ENCODE results near the gene POR.

DNA sequence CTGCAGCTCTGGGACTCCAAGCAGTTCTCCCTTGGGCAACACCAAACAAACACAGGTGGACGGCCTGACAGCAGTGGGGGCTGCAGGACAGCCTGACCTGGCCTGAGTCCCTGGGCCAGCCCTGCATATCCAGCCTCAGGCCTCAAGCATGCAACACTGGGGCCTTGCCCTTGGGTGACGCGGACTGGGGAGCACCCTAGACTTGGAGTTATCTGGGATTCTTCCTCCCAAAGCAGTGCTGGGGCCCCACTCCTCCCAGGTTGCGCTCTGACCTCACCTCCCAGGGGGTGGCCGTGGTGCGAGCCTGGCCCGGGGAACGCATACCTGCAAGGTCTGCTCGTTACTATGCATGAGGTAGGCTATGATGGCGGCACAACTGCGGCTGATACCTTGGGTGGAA is 85.6 kb downstream of the POR start:
- TF ChIP-seq, protein P1, sequence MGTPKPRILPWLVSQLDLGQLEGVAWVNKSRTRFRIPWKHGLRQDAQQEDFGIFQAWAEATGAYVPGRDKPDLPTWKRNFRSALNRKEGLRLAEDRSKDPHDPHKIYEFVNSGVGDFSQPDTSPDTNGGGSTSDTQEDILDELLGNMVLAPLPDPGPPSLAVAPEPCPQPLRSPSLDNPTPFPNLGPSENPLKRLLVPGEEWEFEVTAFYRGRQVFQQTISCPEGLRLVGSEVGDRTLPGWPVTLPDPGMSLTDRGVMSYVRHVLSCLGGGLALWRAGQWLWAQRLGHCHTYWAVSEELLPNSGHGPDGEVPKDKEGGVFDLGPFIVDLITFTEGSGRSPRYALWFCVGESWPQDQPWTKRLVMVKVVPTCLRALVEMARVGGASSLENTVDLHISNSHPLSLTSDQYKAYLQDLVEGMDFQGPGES (IDR thresholded peaks at IDR 0.05; ENCODE audit: low read depth, low read length): no peak
- TF ChIP-seq, protein P2, sequence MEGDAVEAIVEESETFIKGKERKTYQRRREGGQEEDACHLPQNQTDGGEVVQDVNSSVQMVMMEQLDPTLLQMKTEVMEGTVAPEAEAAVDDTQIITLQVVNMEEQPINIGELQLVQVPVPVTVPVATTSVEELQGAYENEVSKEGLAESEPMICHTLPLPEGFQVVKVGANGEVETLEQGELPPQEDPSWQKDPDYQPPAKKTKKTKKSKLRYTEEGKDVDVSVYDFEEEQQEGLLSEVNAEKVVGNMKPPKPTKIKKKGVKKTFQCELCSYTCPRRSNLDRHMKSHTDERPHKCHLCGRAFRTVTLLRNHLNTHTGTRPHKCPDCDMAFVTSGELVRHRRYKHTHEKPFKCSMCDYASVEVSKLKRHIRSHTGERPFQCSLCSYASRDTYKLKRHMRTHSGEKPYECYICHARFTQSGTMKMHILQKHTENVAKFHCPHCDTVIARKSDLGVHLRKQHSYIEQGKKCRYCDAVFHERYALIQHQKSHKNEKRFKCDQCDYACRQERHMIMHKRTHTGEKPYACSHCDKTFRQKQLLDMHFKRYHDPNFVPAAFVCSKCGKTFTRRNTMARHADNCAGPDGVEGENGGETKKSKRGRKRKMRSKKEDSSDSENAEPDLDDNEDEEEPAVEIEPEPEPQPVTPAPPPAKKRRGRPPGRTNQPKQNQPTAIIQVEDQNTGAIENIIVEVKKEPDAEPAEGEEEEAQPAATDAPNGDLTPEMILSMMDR (IDR thresholded peaks at IDR 0.05): no peak
- TF ChIP-seq TEAD4 (IDR thresholded peaks at IDR 0.05; ENCODE audit: borderline replicate concordance, insufficient read depth) (no peak), FOXJ3 (CRISPR knock-in tag; IDR thresholded peaks at IDR 0.05) (no peak), POLR2AphosphoS5 (IDR thresholded peaks at IDR 0.05; ENCODE audit: low read depth, low read length) (no peak), SIN3A (IDR thresholded peaks at IDR 0.05; ENCODE audit: borderline replicate concordance, low read depth, low read length) (no peak), GABPA (IDR thresholded peaks at IDR 0.05; ENCODE audit: low read depth) (no peak), EZH2phosphoT487 (IDR thresholded peaks at IDR 0.05; ENCODE audit: borderline replicate concordance, low read depth) (no peak)
- TF ChIP-seq, protein P3, sequence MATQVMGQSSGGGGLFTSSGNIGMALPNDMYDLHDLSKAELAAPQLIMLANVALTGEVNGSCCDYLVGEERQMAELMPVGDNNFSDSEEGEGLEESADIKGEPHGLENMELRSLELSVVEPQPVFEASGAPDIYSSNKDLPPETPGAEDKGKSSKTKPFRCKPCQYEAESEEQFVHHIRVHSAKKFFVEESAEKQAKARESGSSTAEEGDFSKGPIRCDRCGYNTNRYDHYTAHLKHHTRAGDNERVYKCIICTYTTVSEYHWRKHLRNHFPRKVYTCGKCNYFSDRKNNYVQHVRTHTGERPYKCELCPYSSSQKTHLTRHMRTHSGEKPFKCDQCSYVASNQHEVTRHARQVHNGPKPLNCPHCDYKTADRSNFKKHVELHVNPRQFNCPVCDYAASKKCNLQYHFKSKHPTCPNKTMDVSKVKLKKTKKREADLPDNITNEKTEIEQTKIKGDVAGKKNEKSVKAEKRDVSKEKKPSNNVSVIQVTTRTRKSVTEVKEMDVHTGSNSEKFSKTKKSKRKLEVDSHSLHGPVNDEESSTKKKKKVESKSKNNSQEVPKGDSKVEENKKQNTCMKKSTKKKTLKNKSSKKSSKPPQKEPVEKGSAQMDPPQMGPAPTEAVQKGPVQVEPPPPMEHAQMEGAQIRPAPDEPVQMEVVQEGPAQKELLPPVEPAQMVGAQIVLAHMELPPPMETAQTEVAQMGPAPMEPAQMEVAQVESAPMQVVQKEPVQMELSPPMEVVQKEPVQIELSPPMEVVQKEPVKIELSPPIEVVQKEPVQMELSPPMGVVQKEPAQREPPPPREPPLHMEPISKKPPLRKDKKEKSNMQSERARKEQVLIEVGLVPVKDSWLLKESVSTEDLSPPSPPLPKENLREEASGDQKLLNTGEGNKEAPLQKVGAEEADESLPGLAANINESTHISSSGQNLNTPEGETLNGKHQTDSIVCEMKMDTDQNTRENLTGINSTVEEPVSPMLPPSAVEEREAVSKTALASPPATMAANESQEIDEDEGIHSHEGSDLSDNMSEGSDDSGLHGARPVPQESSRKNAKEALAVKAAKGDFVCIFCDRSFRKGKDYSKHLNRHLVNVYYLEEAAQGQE (IDR thresholded peaks at IDR 0.05; ENCODE audit: low read depth, low read length): no peak
- TF ChIP-seq, protein P4, sequence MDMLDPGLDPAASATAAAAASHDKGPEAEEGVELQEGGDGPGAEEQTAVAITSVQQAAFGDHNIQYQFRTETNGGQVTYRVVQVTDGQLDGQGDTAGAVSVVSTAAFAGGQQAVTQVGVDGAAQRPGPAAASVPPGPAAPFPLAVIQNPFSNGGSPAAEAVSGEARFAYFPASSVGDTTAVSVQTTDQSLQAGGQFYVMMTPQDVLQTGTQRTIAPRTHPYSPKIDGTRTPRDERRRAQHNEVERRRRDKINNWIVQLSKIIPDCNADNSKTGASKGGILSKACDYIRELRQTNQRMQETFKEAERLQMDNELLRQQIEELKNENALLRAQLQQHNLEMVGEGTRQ (IDR thresholded peaks at IDR 0.05; ENCODE audit: borderline replicate concordance, low read depth, low read length): no peak
- TF ChIP-seq, protein P5, sequence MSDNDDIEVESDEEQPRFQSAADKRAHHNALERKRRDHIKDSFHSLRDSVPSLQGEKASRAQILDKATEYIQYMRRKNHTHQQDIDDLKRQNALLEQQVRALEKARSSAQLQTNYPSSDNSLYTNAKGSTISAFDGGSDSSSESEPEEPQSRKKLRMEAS (IDR thresholded peaks at IDR 0.05; ENCODE audit: low read depth): no peak
- TF ChIP-seq, protein P6, sequence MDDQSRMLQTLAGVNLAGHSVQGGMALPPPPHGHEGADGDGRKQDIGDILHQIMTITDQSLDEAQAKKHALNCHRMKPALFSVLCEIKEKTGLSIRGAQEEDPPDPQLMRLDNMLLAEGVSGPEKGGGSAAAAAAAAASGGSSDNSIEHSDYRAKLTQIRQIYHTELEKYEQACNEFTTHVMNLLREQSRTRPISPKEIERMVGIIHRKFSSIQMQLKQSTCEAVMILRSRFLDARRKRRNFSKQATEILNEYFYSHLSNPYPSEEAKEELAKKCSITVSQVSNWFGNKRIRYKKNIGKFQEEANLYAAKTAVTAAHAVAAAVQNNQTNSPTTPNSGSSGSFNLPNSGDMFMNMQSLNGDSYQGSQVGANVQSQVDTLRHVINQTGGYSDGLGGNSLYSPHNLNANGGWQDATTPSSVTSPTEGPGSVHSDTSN (IDR thresholded peaks at IDR 0.05): no peak
